8988T (cell line): ENCODE measurements around the gene PIGV.
"Not testable (repeated sequence)": the region's sequence is repeated elsewhere in the genome, so short reads cannot be mapped to it uniquely, and the experiment has no call there.

Source experiments
- DNase-seq: peaks from one replicate; pipeline ENCODE4 v3.0.0; 2011

The PIGV gene

DNA sequence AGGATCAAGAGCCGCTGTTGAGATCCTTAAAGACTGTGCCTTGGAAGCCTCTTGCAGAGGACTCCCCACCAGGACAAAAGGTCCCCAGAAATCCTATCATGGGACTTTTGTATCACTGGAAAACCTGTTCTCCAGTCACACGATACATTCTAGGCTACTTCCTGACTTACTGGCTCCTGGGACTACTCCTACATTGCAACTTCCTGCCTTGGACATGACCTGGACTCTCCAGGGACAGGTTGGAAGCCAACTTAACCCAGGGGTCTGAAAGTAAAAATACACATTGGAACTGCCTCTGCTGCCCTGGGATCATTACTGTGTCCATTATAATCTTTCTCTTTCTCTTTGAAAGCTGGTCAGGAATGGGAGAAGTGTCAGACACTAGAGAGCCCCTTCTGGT lies 9.9 kb downstream of the PIGV start:
- no peak for DNase-seq

DNA sequence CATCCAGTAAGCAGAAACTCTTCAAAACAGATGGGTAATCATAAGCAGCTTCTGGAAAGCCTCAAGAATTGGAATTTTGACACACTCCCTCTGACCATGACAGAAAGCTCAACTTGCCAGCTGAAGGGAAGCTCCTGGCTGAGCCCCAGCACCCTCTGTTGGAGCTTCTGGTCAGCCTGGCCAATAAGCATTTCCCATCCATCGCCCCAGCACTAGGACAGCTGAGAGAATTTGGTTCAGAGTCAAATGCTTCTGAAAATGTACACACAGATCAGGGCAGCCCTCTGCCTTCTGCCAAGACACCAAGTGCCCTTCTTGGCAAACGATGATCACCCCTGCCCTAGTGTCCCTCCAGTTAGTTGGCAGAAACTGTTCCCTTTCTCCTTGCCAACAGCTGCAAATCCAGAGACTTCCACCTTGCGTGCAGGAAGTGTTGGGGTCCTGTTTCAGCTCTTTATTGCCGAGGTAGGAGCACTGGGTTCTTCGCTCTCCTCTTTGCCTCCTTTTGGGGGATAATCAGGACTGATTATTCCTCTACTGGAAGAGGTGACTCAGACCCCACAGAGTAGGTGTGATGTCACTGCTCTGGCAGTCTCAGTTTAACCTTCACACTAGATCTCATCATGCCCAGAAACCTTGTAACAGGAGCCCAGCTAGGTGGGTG lies 11.9 kb downstream of the PIGV start:
- DNase-seq = no peak

DNA sequence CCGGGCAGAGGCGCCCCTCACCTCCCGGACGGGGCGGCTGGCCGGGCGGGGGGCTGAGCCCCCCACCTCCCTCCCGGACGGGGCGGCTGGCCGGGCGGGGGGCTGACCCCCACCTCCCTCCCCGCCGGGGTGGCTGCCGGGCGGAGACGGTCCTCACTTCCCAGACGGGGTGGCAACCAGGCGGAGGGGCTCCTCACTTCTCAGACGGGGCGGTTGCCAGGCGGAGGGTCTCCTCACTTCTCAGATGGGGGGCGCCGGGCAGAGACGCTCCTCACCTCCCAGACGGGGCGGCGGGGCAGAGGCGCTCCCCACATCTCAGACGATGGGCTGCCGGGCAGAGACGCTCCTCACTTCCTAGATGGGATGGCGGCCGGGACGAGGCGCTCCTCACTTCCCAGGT lies 16.2 kb downstream of the PIGV start:
- not testable (repeated sequence) for DNase-seq

DNA sequence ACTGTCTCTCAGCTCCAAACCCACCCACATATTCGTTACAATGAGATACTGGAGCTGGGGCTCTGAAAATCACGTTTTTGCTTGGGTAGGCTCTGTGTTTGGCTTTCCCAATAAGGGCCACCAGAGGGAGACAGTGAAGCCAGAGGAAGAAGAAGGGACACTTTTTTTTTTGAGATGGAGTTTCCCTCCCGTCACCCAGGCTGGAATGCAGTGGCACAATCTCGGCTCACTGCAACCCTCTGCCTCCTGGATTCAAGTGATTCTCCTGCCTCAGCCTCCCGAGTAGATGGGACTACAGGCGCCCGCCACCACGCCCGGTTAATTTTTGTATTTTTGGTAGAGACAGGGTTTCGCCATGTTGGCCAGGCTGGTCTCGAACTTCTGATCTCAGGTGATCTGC lies 22.4 kb downstream of the PIGV start:
- DNase-seq = not testable (repeated sequence)

DNA sequence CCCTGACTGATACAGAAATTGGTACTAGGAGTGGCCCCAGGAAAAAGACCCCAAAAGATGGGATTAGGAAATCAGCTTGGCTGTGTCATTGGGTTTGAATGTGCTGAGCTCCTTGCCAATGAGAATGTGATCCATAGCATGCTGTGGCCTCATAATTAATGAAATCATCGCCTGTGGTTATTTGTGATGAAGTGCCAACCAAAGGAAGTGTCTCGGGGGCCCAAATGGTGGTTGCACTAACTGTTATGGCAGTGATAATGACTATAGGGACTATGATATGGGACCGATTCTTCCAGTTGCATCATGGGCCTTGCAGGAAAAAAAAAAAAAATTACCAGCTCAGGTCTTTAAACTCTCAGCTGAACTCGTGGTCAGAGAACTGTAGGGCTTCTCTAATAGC lies 23.3 kb downstream of the PIGV start:
- no peak for DNase-seq

- no peak for DNase-seq
Measured at GRCh38 chr1:26811708-26812107, 24.0 kb downstream of the PIGV start.

GRCh38 chr1:26814377-26814776 lies 26.6 kb downstream of the PIGV start:
- DNase-seq = no peak

DNA sequence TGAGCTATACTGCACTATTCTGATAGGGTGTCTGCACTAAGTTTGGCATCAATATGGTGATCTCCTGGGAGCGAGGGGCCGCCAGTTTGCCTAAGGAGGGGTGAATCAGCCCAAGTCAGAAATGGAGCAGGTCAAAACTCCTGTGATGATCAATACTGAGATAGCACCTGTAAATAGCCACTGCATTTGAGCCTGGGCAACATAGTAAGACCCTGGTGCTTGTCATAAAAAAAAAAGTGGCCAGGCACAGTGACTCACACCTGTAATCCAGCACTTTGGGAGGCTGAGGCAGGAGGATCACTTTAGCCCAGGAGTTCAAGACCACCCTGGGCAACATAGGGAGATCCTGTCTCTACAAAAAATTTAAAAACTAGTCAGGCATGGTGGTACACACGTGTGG lies 27.1 kb downstream of the PIGV start:
- no peak for DNase-seq

DNA sequence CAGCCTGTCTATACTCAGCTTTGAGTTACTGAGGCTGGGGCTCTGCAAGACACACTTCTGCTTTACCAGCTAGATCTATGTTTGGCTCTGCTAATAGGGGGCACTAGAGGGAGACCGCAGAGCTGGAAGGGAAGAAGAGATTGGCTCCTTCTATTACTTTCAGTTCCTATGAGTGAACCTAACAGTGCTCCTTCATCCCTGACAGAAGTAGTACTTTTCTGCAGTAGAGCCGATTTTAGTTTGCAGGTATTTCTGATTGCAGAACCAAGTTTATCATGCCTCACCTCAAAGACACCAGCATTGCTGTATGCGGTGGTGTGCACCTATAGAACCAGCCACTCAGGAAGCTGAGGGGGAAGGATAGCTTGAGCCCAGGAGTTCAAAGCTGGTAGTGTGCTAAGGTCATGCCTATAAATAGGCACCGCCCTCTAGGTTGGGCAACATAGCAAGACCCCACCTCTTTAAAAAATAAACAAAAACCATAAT lies 33.1 kb downstream of the PIGV start:
- DNase-seq = no peak

- no peak for DNase-seq
Measured at GRCh38 chr1:26822737-26823395, 35.1 kb downstream of the PIGV start.

DNA sequence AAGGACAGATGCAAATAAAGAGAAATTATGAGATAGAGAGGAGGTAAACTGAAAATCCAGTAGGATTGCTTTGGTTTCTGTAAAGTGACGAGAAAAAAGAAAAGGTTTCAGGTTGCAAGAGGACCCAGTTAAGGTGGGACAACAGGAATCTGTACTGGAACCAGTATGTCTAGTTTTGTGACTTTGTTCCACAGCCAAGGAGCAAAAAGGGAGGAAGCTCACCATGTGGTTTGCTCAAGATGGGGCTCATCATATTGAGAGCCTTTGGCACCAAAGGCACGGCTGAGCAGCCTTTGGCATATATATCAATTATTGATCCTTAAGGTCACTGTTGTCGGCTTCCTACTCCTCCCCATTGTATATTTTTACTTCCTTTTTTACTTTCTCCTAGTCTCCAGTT lies 37.0 kb downstream of the PIGV start:
- DNase-seq = no peak

GRCh38 chr1:26826261-26827105 lies 38.7 kb downstream of the PIGV start, which contains the start of gene ZDHHC18:
TSS of gene ZDHHC18 (plus strand) at chr1:26826688. CDS start at chr1:26826805, 117 bp downstream.
- peak; percentile 62 for DNase-seq

DNA sequence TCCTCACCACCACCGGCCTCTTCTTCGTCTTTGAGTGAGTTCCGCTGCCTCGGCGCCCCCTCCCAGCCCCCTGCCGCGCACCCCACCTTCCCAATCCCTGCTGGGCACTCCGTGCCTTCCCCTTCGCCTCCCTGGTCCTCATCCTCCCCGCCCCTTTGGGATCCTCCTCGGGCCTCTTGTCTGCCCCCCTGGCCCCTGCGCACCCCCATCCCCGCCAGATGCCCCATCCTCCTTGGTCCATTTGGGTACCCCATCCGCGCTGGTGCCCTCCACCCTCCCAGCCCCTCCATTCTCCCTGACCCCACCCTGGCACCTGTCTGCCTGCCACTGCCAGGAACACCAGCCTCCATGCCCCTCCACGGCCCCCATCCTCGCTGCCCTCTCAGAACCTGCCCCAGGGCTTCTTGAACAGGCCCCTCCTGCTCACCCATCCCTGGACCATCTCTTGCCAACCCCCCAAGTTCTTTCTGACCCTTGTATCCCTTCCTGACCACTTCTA lies 39.4 kb downstream of the PIGV start:
- no peak for DNase-seq

DNA sequence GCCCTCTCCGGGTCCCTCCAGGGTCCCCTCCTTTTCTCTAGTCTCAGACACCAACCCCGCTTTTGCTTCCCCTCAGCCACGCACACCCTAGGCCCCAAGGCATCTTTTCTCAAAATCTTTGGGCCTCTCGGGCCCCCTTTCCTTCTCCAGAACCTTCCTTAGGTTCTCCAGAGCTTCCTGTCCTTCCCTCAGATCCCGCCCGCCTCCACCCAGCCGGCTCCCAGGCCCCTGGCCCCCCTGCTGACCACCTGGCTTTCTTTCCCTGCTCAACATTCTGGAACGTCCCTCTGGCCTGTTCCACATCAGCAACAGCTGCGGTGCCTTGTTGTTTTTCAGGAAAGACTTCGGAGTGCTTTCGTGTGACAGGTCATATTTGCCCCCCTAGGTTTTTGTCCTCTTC lies 39.9 kb downstream of the PIGV start:
- DNase-seq = no peak

DNA sequence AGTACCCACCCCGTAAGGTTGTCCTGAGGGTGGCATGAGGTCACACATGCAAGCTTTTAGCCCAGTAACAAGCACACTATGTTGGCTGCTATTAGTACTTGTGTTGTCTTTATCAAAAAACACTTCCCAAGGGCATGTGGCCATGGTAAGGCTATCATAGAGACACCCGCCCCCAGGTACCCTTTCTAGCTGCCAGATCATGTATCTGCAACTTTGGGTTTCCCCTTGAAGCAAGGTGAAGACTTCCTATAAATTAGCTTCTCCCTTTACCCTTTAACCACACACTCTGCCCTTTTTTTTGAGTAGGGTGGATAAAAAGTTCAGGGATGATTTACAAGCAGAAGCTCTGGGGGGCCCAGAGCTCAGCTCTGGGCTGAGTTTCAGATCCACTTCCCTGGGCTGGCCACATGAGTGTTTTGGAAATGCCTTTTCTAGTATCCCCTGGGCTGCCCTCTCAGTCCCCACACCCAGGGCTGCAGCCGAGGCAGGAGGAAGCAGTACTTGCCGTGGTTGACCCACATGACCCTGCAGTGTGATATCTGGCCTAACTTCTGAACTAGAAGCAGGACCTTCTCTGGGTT lies 40.8 kb downstream of the PIGV start:
- no peak for DNase-seq

GRCh38 chr1:26829184-26829911 lies 41.6 kb downstream of the PIGV start:
- no peak for DNase-seq

GRCh38 chr1:26831059-26831458 lies 43.3 kb downstream of the PIGV start:
- DNase-seq = no peak

- DNase-seq = no peak
Measured at GRCh38 chr1:26831546-26832248, 43.9 kb downstream of the PIGV start.

GRCh38 chr1:26832249-26832960 lies 44.7 kb downstream of the PIGV start:
- DNase-seq = no peak

GRCh38 chr1:26833432-26834405 lies 46.0 kb downstream of the PIGV start:
- DNase-seq = no peak
